Pancreas (tissue), 10 donors: Measurements from ENCODE around the gene RAI1. TPM values are rescaled to one million over a fixed set of nuclear protein-coding genes. Genes with fewer than 3 reads are reported as not detected.

Source experiments
- ATAC-seq, 4 donors: fragments of 200-7000 bp; cut with Tn5 transposase; one replicate each; pipeline versions ENCODE4 v1.8.0 to v1.9.1; 2020; ENCODE audit warnings: mild to moderate bottlenecking in 4 of 4, moderate library complexity in 4 of 4
- DNase-seq, 6 donors: peaks; one replicate each; pipeline ENCODE4 v3.0.0-alpha.2; 2020
- FAIRE-seq: peaks from 2 replicates; lab custom pipeline; 2012; peaks lifted over from hg19 to GRCh38; lab: Jason Lieb, UNC
- H3K27ac ChIP-seq, 4 donors: fragments of 200-600 bp; sonication (generic); 1 replicate in 3 of 4; 2 replicates in 1 of 4; pipeline versions ENCODE4 v1.5.0 to v1.8.0; 2020
- H3K27me3 ChIP-seq, 4 donors: fragments of 200-600 bp; one replicate each; pipeline ENCODE4 v1.8.0; 2021
- H3K36me3 ChIP-seq, 3 donors: fragments of 200-600 bp; sonication (generic) in 1 of 3; one replicate each; pipeline versions ENCODE4 v1.5.0 to v1.8.0; 2020 to 2021
- H3K4me1 ChIP-seq, 3 donors: fragments of 200-600 bp; one replicate each; pipeline ENCODE4 v1.8.0; 2021
- H3K4me3 ChIP-seq, 4 donors: fragments of 200-600 bp; sonication (generic) in 2 of 4; one replicate each; pipeline versions ENCODE4 v1.5.0 to v1.8.0; 2020 to 2021
- H3K9me3 ChIP-seq, 4 donors: fragments of 200-600 bp; one replicate each; pipeline ENCODE4 v1.8.0; 2021
- CTCF ChIP-seq, 4 donors: fragments of 200-600 bp; sonication (generic) in 3 of 4; IDR thresholded peaks; one replicate each; pipeline versions ENCODE4 v1.5.0 to v1.8.0; 2021; ENCODE audit warnings: antibody characterized with exemption in 4 of 4
- WGBS, 2 donors: extraction: QIAGEN DNeasy Blood & Tissue Kit; methylation state at CpG; one replicate each; pipeline ENCODE4 v1.1.7; 2013; 5-methylcytosine and 5-hydroxymethylcytosine counted together
- intact Hi-C, 3 donors: fragments of 100-400 bp; cut with DNase I; formaldehyde crosslinking; loops; one replicate each; pipeline versions ENCODE4 v1.11.1 to v1.14.2; 2022
- polyA plus RNA-seq, 2 donors: library from polyadenylated mRNA; stranded (reverse); fragments of 200-250 nt; gene quantifications; one replicate each; pipeline ENCODE4 v1.2.3, GENCODE V29; 2013
- total RNA-seq, 6 donors: library from RNA; stranded (reverse); fragmentation: NEBNext Ultra II Directional in 4 of 6; extraction: Animal tissue kit (Norgen Biotek cat#: 25700) in 4 of 6; gene quantifications; one replicate each; pipeline versions ENCODE4 v1.2.1 to v1.2.4, GENCODE V29; 2021 to 2023
- donor health status: healthy with polysubstance abuse.
- donor health status: DM: no; HTN: no; CAD: no; lungs with moderate emphysema.
- donor health status: DM: no; HTN: no; CAD: no.
- donor health status: control.
- donor health status: control.
- donor health status: Bipolar disorder and iron deficiency.
- donor health status: DM: yes; HTN: yes; CAD: no.
- donor health status: DM: no; HTN: no; CAD: no.
- donor health status: DM: no; HTN: no; CAD: no.
- donor health status: DM: yes; HTN: yes; CAD: no.

Gene RAI1
- total and polyA plus RNA-seq, 8 donors, result 12.1 to 23.9 (median 16.7) TPM

GRCh38 chr17:17797119-17797809 lies 116.0 kb downstream of the RAI1 start:
- no peak overlapping the region for H3K4me3 ChIP-seq
- no peaks in the 10 kb centered on the region for H3K4me1 ChIP-seq
- WGBS, 2 donors, result 94% methylated on average over 30 of the region's 30 CpGs
- intact Hi-C loops, result loop anchor here in 1 of 3 donors (10.0 kb wide), 1 partner anchor 122 kb away; no protein-coding TSS in a partner anchor
- H3K27me3 ChIP-seq, result no peaks in the 10 kb centered on the region
- FAIRE-seq (no peak), DNase-seq (peak in 1 of 6 donors; percentile 64), ATAC-seq (no peak)
- no peak overlapping the region for H3K27ac ChIP-seq
- no peaks in the 10 kb centered on the region for H3K9me3 ChIP-seq
- H3K36me3 ChIP-seq, result peaks cover 0 to 30% (median 7%) of the 10 kb centered on the region in 3 donors
- no peak for TF ChIP-seq CTCF (IDR thresholded peaks at IDR 0.05)

GRCh38 chr17:17798010-17798556 lies 116.8 kb downstream of the RAI1 start:
- Histone ChIP-seq H3K27ac (no peak overlapping the region), H3K27me3 (no peaks in the 10 kb centered on the region), H3K4me3 (no peak overlapping the region), H3K36me3 (peaks cover 0 to 30% (median 7%) of the 10 kb centered on the region in 3 donors), H3K9me3 (no peaks in the 10 kb centered on the region), H3K4me1 (no peaks in the 10 kb centered on the region)
- DNase-seq (peak in 1 of 6 donors; percentile 61), FAIRE-seq (no peak), ATAC-seq (no peak)
- no peak for TF ChIP-seq CTCF (IDR thresholded peaks at IDR 0.05)
- intact Hi-C loops, result loop anchor here in 1 of 3 donors (10.0 kb wide), 1 partner anchor 123 kb away; no protein-coding TSS in a partner anchor
- WGBS, 2 donors, result 91 to 94% methylated on average over 25 of the region's 25 CpGs

GRCh38 chr17:17798573-17799255 lies 117.5 kb downstream of the RAI1 start:
- TF ChIP-seq CTCF (IDR thresholded peaks at IDR 0.05), result no peak
- peaks cover 0 to 30% (median 7%) of the 10 kb centered on the region in 3 donors for H3K36me3 ChIP-seq
- no peaks in the 10 kb centered on the region for H3K27me3 ChIP-seq
- ATAC-seq (no peak), FAIRE-seq (no peak), DNase-seq (peak in 1 of 6 donors; percentile 61)
- H3K4me3 ChIP-seq, result no peak overlapping the region
- intact Hi-C loops, result loop anchor here in 1 of 3 donors (10.0 kb wide), 1 partner anchor 124 kb away; no protein-coding TSS in a partner anchor
- no peaks in the 10 kb centered on the region for H3K4me1 ChIP-seq
- no peaks in the 10 kb centered on the region for H3K9me3 ChIP-seq
- 86 to 89% methylated on average over 16 of the region's 16 CpGs for WGBS, 2 donors
- no peak overlapping the region for H3K27ac ChIP-seq

- FAIRE-seq (no peak), DNase-seq (peak in 1 of 6 donors; percentile 49), ATAC-seq (no peak)
- Histone ChIP-seq H3K27ac (no peak overlapping the region), H3K36me3 (peaks cover 0 to 21% (median 3%) of the 10 kb centered on the region in 3 donors), H3K9me3 (no peaks in the 10 kb centered on the region), H3K4me1 (no peaks in the 10 kb centered on the region), H3K27me3 (no peaks in the 10 kb centered on the region), H3K4me3 (no peak overlapping the region)
- intact Hi-C loops, result no loop called here
- WGBS, 2 donors, result 88% methylated on average over 12 of the region's 12 CpGs
- no peak for TF ChIP-seq CTCF (IDR thresholded peaks at IDR 0.05)
These were observed 119.3 kb downstream of the RAI1 start for GRCh38 chr17:17800504-17801021.
